Tibial nerve (tissue), 4 donors: ENCODE measurements around the gene CHD2. TPM values are rescaled to one million over a fixed set of nuclear protein-coding genes. Genes with fewer than 3 reads are reported as not detected.
A peak's percentile ranks its signal among the peaks of the same experiment; 100 is the strongest.
"Not testable (repeated sequence)": the region's sequence is repeated elsewhere in the genome, so short reads cannot be mapped to it uniquely, and the experiment has no call there.

Experiments used
- DNase-seq, 2 donors: peaks; one replicate each; pipeline ENCODE4 v3.0.0-alpha.2; 2019; ENCODE audit warnings: low spot score in 2 of 2
- H3K27ac ChIP-seq, 4 donors: fragments of 200-600 bp; sonication (generic) in 3 of 4; one replicate each; pipeline ENCODE4 v1.5.1; 2017 to 2019; ENCODE audit warnings: mild to moderate bottlenecking in 1 of 4
- H3K27me3 ChIP-seq, 2 donors: fragments of 200-600 bp; sonication (generic) in 1 of 2; one replicate each; pipeline versions ENCODE4 v1.5.1 to v1.6.0; 2017 to 2019
- H3K36me3 ChIP-seq, 3 donors: fragments of 200-600 bp; sonication (generic); one replicate each; pipeline ENCODE4 v1.5.1; 2018 to 2019
- H3K4me1 ChIP-seq, 4 donors: fragments of 200-600 bp; sonication (generic) in 3 of 4; one replicate each; pipeline ENCODE4 v1.5.1; 2017 to 2019
- H3K4me3 ChIP-seq, 4 donors: fragments of 200-600 bp; sonication (generic) in 3 of 4; one replicate each; pipeline ENCODE4 v1.5.1; 2017 to 2019; ENCODE audit warnings: mild to moderate bottlenecking in 1 of 4, moderate library complexity in 1 of 4
- H3K9me3 ChIP-seq, 4 donors: fragments of 200-600 bp; sonication (generic) in 3 of 4; one replicate each; pipeline ENCODE4 v1.5.1; 2017 to 2019
- EP300 ChIP-seq, 2 donors: sonication (generic); formaldehyde crosslinking; IDR thresholded peaks; one replicate each; pipeline ENCODE4 v1.6.1; 2017; ENCODE audit warnings: antibody characterized with exemption in 2 of 2, mild to moderate bottlenecking in 1 of 2
- POLR2A ChIP-seq, 2 donors: fragments of 450-650 bp; IDR thresholded peaks; one replicate each; pipeline ENCODE4 v1.6.1; 2017; ENCODE audit warnings: antibody characterized with exemption in 2 of 2, mild to moderate bottlenecking in 2 of 2, moderate library complexity in 2 of 2
- WGBS, 2 donors: methylation state at CpG; one replicate each; pipeline ENCODE4 v1.1.5; 2018; 5-methylcytosine and 5-hydroxymethylcytosine counted together
- total RNA-seq, 4 donors: library from RNA; depleted of rRNA; stranded (reverse); fragments of >200 nt; gene quantifications; one replicate each; pipeline ENCODE4 v1.1.0, GENCODE V29; 2016
- TF ChIP-seq, protein P1 (sequence below), 5 experiments: fragments of 200-600 bp in 3 of 5; fragments of 450-650 bp in 2 of 5; sonication (generic) in 3 of 5; IDR thresholded peaks; one replicate each; pipeline ENCODE4 v1.5.1; 2016 to 2019; ENCODE audit warnings: antibody characterized with exemption in 5 of 5, mild to moderate bottlenecking in 3 of 5, moderate library complexity in 2 of 5

Gene CHD2
- total RNA-seq, 4 donors from 2014 or later: 96.5 to 133 (median 102) TPM

GRCh38 chr15:93035092-93035915 lies 135.2 kb downstream of the CHD2 start:
- TF ChIP-seq EP300 (IDR thresholded peaks at IDR 0.05) (no peak), POLR2A (IDR thresholded peaks at IDR 0.05) (no peak)
- TF ChIP-seq, protein P1, sequence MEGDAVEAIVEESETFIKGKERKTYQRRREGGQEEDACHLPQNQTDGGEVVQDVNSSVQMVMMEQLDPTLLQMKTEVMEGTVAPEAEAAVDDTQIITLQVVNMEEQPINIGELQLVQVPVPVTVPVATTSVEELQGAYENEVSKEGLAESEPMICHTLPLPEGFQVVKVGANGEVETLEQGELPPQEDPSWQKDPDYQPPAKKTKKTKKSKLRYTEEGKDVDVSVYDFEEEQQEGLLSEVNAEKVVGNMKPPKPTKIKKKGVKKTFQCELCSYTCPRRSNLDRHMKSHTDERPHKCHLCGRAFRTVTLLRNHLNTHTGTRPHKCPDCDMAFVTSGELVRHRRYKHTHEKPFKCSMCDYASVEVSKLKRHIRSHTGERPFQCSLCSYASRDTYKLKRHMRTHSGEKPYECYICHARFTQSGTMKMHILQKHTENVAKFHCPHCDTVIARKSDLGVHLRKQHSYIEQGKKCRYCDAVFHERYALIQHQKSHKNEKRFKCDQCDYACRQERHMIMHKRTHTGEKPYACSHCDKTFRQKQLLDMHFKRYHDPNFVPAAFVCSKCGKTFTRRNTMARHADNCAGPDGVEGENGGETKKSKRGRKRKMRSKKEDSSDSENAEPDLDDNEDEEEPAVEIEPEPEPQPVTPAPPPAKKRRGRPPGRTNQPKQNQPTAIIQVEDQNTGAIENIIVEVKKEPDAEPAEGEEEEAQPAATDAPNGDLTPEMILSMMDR (IDR thresholded peaks at IDR 0.05): no peak
- H3K4me1 ChIP-seq: peaks cover 0 to 35% (median 22%) of the 10 kb centered on the region in 4 donors
- 84 to 85% methylated on average over 18 of the region's 18 CpGs for WGBS, 2 donors
- no peaks in the 10 kb centered on the region for H3K9me3 ChIP-seq
- H3K4me3 ChIP-seq: no peak overlapping the region
- H3K27me3 ChIP-seq: no peaks in the 10 kb centered on the region
- DNase-seq: peak in 1 of 2 donors; percentile 9
- no peaks in the 10 kb centered on the region for H3K36me3 ChIP-seq
- H3K27ac ChIP-seq: no peak overlapping the region

DNA sequence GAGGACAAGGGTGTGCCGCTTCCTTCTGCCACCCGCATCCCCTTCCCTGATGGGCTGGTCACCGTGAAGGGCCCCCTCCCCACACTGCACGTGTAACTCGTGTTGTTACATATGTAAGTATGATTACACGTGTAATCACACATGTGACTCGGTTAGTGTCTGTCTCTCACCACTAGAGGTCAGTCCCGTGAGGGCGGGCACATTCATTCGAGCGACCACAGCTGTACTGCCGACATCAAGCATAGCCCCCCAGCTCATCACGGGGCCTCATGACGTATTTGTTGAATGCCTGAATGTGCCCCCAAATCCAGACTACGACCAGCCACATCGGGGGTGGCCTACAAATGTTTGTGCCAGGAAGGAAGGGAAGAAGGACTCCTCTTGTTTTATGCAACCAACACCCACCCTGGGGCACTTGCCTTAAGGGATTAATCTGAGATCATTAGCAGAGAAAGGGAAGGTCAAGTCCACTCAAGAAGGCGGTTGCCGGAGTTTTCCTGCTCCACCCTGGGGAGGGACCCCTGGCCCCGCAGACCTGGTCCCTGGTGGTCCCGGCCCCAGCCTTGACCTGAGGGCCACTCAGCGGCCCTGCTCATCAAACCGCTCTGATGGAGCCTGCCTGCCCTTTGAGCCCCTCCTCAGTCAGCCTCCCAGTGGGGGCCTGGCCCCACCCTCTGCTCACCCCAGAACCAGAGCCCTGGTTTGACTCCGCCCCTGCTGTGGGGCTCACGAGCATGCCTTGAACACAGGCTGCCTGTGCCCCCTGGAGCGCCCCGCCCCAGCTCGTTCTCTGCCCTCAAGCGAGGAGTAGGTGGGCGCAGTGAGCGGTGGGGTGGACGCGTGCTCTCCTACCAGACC lies 136.1 kb downstream of the CHD2 start:
- Histone ChIP-seq H3K36me3 (peaks cover 0 to 7% (median 0%) of the 10 kb centered on the region in 3 donors), H3K9me3 (no peaks in the 10 kb centered on the region), H3K4me3 (no peak overlapping the region), H3K27ac (no peak overlapping the region), H3K4me1 (peaks cover 0 to 26% (median 14%) of the 10 kb centered on the region in 4 donors), H3K27me3 (no peaks in the 10 kb centered on the region)
- 60 to 64% methylated on average over 29 to 32 of the region's 32 CpGs for WGBS, 2 donors
- TF ChIP-seq POLR2A (IDR thresholded peaks at IDR 0.05): no peak
- TF ChIP-seq, protein P1 (IDR thresholded peaks at IDR 0.05): peak; percentile 50 to 64 (median 61)
- peak; percentile 13 to 52 for DNase-seq

DNA sequence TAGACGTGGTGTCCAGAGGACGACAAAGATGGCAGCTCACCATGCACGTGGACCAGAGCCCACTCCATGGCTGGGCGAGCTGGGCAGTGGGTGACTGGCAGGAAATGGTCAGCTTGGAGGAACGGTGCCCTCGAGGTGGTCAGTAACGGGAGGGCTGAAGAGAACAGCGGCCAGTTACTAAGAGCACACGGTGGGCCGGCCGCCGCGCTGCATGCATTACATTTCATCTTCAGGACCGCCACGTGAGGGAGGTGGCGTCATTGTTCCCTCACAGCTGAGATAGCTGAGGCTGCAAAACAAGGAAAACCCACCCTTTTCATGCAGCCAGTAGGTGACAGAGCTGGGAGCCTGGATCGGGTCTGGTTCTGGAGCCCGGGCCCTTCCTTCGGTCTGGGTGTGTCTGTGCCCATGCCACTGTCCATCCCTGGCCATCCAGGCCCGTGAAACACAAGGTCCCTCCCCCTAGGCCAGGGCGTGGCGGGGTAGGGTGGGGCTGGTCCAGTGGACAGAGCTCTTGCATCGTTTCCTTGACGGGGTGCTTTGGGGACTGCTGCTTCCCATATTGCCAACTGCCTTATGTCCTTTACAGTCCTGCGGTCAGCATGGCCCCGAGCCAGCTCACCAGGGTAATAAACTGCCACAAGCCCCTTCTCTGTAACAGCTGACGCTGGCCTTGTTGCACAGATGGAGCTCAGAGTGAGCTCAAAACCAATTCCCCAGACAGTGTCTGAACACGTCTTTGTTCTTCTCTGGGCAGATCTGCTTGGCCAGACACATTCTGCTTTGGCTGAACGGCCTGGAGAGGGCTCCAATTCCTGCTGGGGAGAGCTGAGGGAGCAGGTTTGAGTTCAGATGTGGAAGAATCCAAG lies 137.1 kb downstream of the CHD2 start:
- Histone ChIP-seq H3K4me3 (no peak overlapping the region), H3K9me3 (no peaks in the 10 kb centered on the region), H3K36me3 (peaks cover 0 to 16% (median 0%) of the 10 kb centered on the region in 3 donors), H3K27ac (peak overlapping the region in 2 of 4 donors; percentile 6 to 42), H3K27me3 (no peaks in the 10 kb centered on the region), H3K4me1 (peaks cover 0 to 25% (median 14%) of the 10 kb centered on the region in 4 donors)
- WGBS, 2 donors: 65% methylated on average over 27 to 28 of the region's 29 CpGs
- peak; percentile 62 to 67 for DNase-seq
- TF ChIP-seq EP300 (IDR thresholded peaks at IDR 0.05) (peak in 1 of 2 donors; percentile 66), POLR2A (IDR thresholded peaks at IDR 0.05) (no peak)
- TF ChIP-seq, protein P1 (IDR thresholded peaks at IDR 0.05): peak in 4 of 5 experiments; percentile 22 to 36 (median 28)

DNA sequence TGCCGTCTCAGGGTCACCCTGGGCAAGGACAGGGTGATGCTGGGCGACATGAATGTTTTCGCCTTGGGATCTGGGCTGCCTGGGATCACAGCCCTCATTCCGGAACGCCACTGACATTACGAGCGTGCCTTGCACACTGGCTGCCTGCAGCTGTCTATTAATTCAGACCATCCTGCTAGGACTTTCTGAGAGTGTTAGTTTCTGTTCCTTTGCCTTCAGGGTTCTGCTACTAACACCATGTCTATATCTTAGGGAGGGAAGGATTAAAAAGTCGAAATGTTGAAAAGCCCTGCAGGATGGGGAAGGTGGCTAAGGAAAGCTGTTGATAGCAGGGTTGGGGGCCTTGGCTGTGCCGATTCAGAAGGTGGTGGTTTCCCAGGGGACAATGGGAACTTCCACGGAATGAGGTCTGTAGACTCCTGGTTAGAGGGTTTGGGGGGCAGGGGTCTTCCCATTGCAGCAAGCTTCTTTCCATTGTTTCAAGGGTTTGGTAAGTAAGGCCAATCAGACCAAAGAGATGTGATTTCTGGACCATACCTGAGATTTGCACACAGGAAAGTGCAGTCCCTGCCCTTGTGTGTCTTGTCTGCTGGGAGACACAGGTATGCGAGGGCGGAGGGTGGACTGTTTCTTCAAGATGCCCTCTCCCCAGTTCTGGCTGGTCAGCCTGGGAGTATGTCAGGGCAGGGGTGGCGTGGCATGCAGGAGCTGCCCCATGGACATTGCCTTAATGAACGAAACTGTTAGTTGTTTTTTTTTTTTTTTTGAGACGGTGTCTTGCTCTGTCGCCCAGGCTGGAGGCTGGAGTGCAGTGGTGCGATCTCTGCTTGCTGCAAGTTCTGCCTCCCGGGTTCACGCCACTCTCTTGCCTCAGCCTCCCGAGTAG lies 137.9 kb downstream of the CHD2 start:
- H3K36me3 ChIP-seq: peaks cover 0 to 23% (median 0%) of the 10 kb centered on the region in 3 donors
- 63 to 71% methylated on average over 17 to 20 of the region's 20 CpGs for WGBS, 2 donors
- H3K4me1 ChIP-seq: peaks cover 0 to 25% (median 14%) of the 10 kb centered on the region in 4 donors
- TF ChIP-seq, protein P1 (IDR thresholded peaks at IDR 0.05): no peak
- TF ChIP-seq EP300 (IDR thresholded peaks at IDR 0.05) (no peak), POLR2A (IDR thresholded peaks at IDR 0.05) (no peak)
- peak in 1 of 2 donors; percentile 13 for DNase-seq
- H3K9me3 ChIP-seq: no peaks in the 10 kb centered on the region
- no peaks in the 10 kb centered on the region for H3K27me3 ChIP-seq
- H3K4me3 ChIP-seq: no peak overlapping the region
- peak overlapping the region in 2 of 4 donors; percentile 6 to 42 for H3K27ac ChIP-seq

- H3K9me3 ChIP-seq, H3K4me3 ChIP-seq, H3K27me3 ChIP-seq, H3K27ac ChIP-seq: not testable (repeated sequence)
- 92 to 94% methylated on average over 13 of the region's 13 CpGs for WGBS, 2 donors
- DNase-seq: peak in 1 of 2 donors; percentile 9
- Histone ChIP-seq H3K4me1 (peaks cover 0 to 38% (median 14%) of the 10 kb centered on the region in 4 donors), H3K36me3 (peaks cover 0 to 39% (median 0%) of the 10 kb centered on the region in 3 donors)
Measured at GRCh38 chr15:93039562-93040287, 139.6 kb downstream of the CHD2 start.
